K562 (cell line): ENCODE results near the gene CDH3. TPM values are rescaled to one million over a fixed set of nuclear protein-coding genes. Genes with fewer than 3 reads are reported as not detected.

Experiments
- ARID1B ChIP-seq: fragments of 450-650 bp; IDR thresholded peaks from 2 replicates; pipeline ENCODE4 v1.6.1; 2016; ENCODE audit warnings: antibody characterized with exemption, mild to moderate bottlenecking, inconsistent platforms
- ATF1 ChIP-seq, 2 experiments: fragments of 450-650 bp in 1 of 2; IDR thresholded peaks; 2 replicates each; pipeline ENCODE4 v1.6.1; 2016; ENCODE audit warnings: missing compliant biosample characterization in 1 of 2, missing genetic modification characterization in 1 of 2
- CBX3 ChIP-seq, 2 experiments: IDR thresholded peaks; 1 replicate in 1 of 2; 2 replicates in 1 of 2; pipeline ENCODE4 v1.6.1; 2012; ENCODE audit warnings: inconsistent platforms in 2 of 2, low read length in 2 of 2, borderline replicate concordance in 1 of 2, control low read depth in 1 of 2
- GATA2 ChIP-seq: sonication (generic); formaldehyde crosslinking; IDR thresholded peaks from 2 replicates; pipeline ENCODE4 v1.4.0; 2020; ENCODE audit warnings: mild to moderate bottlenecking, missing genetic modification reagents
- KDM4B ChIP-seq, 2 experiments: fragments of 450-650 bp in 1 of 2; sonication (generic) in 1 of 2; IDR thresholded peaks; 2 replicates each; pipeline ENCODE4 v1.6.1; 2016 to 2017; ENCODE audit warnings: borderline replicate concordance in 2 of 2, antibody characterized with exemption in 1 of 2, low read depth in 1 of 2, mild to moderate bottlenecking in 1 of 2
- MAFK ChIP-seq: IDR thresholded peaks from 2 replicates; pipeline ENCODE4 v1.6.1; 2011; ENCODE audit warnings: low read length, improper control_type of control experiment
- PHB2 ChIP-seq: fragments of 450-650 bp; IDR thresholded peaks from 2 replicates; pipeline ENCODE4 v1.6.1; 2017; ENCODE audit warnings: low read depth
- SOX6 ChIP-seq: fragments of 450-650 bp; IDR thresholded peaks from 2 replicates; pipeline ENCODE4 v1.6.1; 2014; ENCODE audit warnings: mild to moderate bottlenecking
- ZBTB26 ChIP-seq: fragments of 450-650 bp; formaldehyde crosslinking; IDR thresholded peaks from 2 replicates; pipeline ENCODE4 v1.4.0; 2022; ENCODE audit warnings: missing genetic modification characterization
- ZBTB43 ChIP-seq: sonication (generic); formaldehyde crosslinking; IDR thresholded peaks from 2 replicates; pipeline ENCODE4 v1.8.0; 2023; ENCODE audit warnings: mild to moderate bottlenecking, missing genetic modification reagents
- ZNF449 ChIP-seq: fragments of 250-450 bp; sonication (Bioruptor Pico); IDR thresholded peaks from 2 replicates; pipeline ENCODE4 v1.8.0; 2022; ENCODE audit warnings: moderate library complexity, mild to moderate bottlenecking, inconsistent platforms
- ZSCAN32 ChIP-seq: fragments of 450-650 bp; formaldehyde crosslinking; IDR thresholded peaks from 2 replicates; pipeline ENCODE4 v1.4.0; 2020; ENCODE audit warnings: mild to moderate bottlenecking, moderate library complexity
- polyA plus RNA-seq, 8 experiments: library from polyadenylated mRNA; depleted of rRNA in 4 of 8; stranded (reverse) in 5 of 8; unstranded in 3 of 8; fragments of >200 nt; fragmentation: Nextera tagmentation in 2 of 8; fragmentation: Illumina TruSeq in 1 of 8; extraction: Ambion mirVana in 2 of 8; extraction: Trizol in 1 of 8; gene quantifications; 2 replicates each; pipeline versions ENCODE4 v1.2.1 to v1.2.3, GENCODE V29; 2011 to 2014; ENCODE audit warnings: inconsistent platforms in 1 of 8, missing spikeins in 1 of 8
- total RNA-seq, 7 experiments: library from RNA; depleted of rRNA in 6 of 7; stranded (reverse); fragments of >200 nt in 6 of 7; fragmentation: Illumina TruSeq in 2 of 7; extraction: Trizol in 2 of 7; gene quantifications; 2 replicates each; pipeline versions ENCODE4 v1.2.1 to v1.2.3, GENCODE V29; 2011 to 2021; ENCODE audit warnings: low replicate concordance in 1 of 7

CDH3 gene
- total and polyA plus RNA-seq, 9 of the 15 experiments (the other 6 are each of a cell fraction or from before 2014, with no cell fraction given) = 0.06 to 0.09 TPM; not detected in 7

GRCh38 chr16:68739964-68740627 is 95.0 kb downstream of the CDH3 start (continued):
- TF ChIP-seq ZBTB43 (CRISPR knock-in tag) = no peak
- no peak for TF ChIP-seq ATF1 (CRISPR knock-in tag; IDR thresholded peaks at IDR 0.05)
- TF ChIP-seq ATF1 (tag; IDR thresholded peaks at IDR 0.05) = peak; percentile 19; the same call in 1 of the 2 replicates
- TF ChIP-seq MAFK = no peak
- no peak for TF ChIP-seq CBX3 (IDR thresholded peaks at IDR 0.05; ENCODE audit: borderline replicate concordance in 1 of 2, low read length in 2 of 2)
- no peak for TF ChIP-seq PHB2
- no peak for TF ChIP-seq ZNF449 (CRISPR knock-in tag)
- peak; percentile 84 for TF ChIP-seq SOX6
- no peak for TF ChIP-seq ZSCAN32
- no peak for TF ChIP-seq ZBTB26 (CRISPR knock-in tag)
- TF ChIP-seq ARID1B = 0 out of 2 replicates have a peak, but pooled peaks have one; percentile 14
- TF ChIP-seq GATA2 = 0 out of 2 replicates have a peak, but pooled peaks have one; percentile 32
- no peak for TF ChIP-seq KDM4B (IDR thresholded peaks at IDR 0.05; ENCODE audit: borderline replicate concordance in 2 of 2, low read depth in 1 of 2)
- TF ChIP-seq, all 486 proteins: peak for 13
